SIG-M5 treated with dmso at 0.1 percent for 504 hours (cell line): Measurements from ENCODE around the gene FAM131A.

Experiments
- DNase-seq: peaks from one replicate; lab custom pipeline; 2025; ENCODE audit not compliant: unreplicated experiment; lab: John Stamatoyannopoulos, UW

FAM131A gene

GRCh38 chr3:184375747-184376461 lies 38.5 kb downstream of the FAM131A start:
- DNase-seq, result no peak

DNA sequence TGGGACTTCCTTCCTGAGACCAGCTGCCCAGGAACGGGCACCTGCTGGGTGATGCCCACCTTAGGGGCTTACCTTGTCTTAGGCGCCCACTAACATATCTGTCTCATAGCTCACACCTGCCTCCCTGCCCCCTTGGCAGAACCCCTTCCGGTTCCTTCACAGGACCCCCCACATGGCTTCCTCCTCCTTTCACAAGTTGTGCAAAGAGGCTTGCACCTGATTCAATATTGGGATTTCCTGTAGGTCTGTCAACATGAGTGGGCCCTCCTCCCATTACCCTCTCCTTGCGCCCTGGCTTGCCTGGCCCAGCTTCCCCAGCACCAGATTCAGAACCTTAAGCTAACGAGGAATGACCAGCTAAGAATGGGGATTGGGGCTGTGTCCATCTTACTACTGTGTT lies 40.0 kb downstream of the FAM131A start:
- DNase-seq, result no peak

GRCh38 chr3:184377882-184378445 lies 40.6 kb downstream of the FAM131A start, which contains the start of gene THPO:
Gene THPO, minus strand, starts transcription at chr3:184378207. Its CDS starts 1,948 bp downstream, at chr3:184376259.
- DNase-seq, result no peak

- no peak for DNase-seq
Measured at GRCh38 chr3:184378651-184379357, 41.4 kb downstream of the FAM131A start.

DNA sequence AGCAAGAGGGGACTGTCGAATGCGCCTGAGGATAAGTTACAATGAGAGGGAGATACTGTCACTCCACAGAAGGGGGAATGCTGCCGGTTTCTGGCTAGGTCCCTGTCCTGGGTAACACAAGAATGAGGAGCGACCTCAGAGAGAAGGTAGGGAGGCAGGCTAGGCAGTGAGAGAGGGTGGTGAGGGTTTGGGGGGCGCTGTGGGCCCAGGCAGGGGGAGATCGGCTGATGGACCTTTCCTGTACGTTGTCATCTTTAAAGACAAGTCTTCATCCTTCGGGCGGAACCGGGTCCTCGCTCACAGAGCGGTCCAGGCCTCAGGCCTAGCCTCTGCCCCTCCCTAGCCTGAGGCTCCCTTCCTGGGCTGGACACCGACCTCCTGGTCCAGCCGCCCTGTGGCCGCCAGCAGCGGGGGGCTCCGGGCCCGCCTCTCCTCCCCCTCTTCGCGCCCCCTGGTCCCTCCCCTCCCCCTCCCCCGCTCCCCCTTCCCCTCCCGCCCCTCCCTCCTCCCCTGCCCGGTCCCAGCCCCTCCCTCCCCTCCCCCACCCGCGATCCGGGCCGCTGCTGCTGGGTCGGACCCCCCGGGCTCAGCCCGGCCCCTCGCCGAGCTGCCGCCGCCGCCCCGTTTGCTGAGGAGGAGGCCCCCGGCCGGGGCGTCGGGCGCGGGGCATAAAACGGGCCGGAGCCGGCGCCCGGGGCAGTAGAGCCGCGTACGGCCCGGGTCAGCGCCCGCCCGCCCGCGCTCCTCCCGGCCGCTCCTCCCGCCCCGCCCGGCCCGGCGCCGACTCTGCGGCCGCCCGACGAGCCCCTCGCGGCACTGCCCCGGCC lies 42.2 kb downstream of the FAM131A start, which contains the start of gene CHRD:
TSS of gene CHRD (plus strand) at position 697 of the 827 bp plus-strand sequence. CDS start 265 bp downstream, outside the sequence.
- DNase-seq, result no peak

DNA sequence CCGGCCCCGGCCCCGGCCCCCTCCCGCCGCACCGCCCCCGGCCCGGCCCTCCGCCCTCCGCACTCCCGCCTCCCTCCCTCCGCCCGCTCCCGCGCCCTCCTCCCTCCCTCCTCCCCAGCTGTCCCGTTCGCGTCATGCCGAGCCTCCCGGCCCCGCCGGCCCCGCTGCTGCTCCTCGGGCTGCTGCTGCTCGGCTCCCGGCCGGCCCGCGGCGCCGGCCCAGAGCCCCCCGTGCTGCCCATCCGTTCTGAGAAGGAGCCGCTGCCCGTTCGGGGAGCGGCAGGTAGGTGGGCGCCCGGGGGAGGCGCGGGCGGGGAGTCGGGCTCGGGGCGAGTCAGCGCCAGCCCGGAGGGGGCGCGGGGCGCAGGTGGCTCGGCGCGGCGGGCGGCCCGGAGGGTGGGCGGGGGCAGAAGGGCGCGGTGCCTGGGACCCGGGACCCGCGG lies 42.8 kb downstream of the FAM131A start:
- DNase-seq, result no peak

- no peak for DNase-seq
Measured at GRCh38 chr3:184380627-184381260, 43.3 kb downstream of the FAM131A start.

GRCh38 chr3:184381261-184382224 lies 44.1 kb downstream of the FAM131A start:
- peak; percentile 48 for DNase-seq

- DNase-seq, result no peak
Measured at GRCh38 chr3:184382326-184383032, 45.1 kb downstream of the FAM131A start.

- no peak for DNase-seq
Measured at GRCh38 chr3:184383033-184383740, 45.8 kb downstream of the FAM131A start.

DNA sequence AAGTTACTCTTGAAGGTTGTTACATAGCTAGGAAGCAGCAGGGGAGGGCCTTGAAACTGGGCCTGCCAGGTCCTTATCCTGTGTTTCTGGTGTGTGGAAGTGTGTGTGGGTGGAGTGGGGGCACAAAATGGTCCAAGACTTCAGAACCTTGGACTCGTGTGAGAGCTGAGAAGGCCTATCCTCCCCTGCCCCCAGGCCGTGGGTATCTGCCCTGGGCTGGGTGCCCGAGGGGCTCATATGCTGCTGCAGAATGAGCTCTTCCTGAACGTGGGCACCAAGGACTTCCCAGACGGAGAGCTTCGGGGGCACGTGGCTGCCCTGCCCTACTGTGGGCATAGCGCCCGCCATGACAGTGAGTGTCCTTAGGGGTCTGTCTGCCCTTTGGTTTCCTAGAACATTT lies 46.9 kb downstream of the FAM131A start:
- no peak for DNase-seq

DNA sequence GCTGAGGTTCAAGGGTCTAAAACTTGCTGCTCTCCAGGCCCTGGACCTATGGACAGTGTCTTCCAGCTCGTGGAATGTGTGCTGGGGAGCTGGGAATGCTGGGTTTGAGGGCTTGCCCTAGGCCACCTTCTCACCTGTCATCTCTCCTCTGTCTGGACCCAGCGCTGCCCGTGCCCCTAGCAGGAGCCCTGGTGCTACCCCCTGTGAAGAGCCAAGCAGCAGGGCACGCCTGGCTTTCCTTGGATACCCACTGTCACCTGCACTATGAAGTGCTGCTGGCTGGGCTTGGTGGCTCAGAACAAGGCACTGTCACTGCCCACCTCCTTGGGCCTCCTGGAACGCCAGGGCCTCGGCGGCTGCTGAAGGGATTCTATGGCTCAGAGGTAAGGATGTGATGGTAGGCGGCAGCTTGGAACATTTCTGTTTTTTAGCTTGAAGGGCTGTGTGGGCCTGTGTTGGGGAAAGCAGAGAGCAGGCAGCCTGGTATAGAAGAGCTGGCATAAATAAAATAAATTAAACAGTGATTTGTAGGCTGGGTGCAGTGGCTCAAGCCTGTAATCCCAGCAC lies 47.5 kb downstream of the FAM131A start:
- DNase-seq, result no peak

DNA sequence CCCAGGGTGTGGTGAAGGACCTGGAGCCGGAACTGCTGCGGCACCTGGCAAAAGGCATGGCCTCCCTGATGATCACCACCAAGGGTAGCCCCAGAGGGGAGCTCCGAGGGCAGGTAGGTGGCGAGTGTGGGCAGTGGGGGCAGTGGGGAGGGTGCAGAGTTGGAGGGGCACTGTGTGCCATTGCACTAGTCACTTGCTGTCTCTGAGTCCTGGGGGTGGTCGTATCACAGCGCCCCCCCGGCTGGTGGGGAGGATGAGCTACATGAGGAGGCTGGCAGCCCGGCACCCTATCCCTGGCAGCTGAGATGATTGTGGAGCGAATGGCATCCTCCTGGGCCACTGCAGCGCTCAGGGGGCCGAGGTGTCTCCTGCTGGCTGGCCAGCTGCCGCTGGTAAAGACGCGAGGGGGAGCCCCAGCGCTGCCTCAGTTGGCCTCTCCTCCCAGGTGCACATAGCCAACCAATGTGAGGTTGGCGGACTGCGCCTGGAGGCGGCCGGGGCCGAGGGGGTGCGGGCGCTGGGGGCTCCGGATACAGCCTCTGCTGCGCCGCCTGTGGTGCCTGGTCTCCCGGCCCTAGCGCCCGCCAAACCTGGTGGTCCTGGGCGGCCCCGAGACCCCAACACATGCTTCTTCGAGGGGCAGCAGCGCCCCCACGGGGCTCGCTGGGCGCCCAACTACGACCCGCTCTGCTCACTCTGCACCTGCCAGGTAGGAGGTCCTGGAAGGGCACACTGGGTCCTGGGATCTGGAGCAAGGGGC lies 48.8 kb downstream of the FAM131A start:
- DNase-seq, result no peak

GRCh38 chr3:184387174-184387714 lies 49.8 kb downstream of the FAM131A start:
- no peak for DNase-seq

GRCh38 chr3:184388164-184388935 lies 51.0 kb downstream of the FAM131A start:
- no peak for DNase-seq

DNA sequence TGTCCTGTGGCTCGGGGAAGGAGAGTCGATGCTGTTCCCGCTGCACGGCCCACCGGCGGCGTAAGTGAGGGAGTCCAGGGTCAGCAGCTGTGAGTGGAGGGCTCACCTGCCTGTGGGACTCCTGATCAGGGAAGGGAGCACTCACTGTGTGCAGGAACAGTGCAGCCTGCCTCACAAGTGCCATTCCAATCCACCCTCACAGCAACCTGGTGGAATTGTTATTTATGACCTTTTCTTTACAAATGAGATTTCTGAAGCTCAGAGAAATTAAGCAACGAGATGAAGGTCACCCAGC lies 51.5 kb downstream of the FAM131A start:
- no peak for DNase-seq
